Astrocyte (in vitro differentiated cells and primary cell): ENCODE data around the gene INSYN1. TPM values are rescaled to one million over a fixed set of nuclear protein-coding genes. Genes with fewer than 3 reads are reported as not detected.

ENCODE experiments used
- DNase-seq: peaks from one replicate; pipeline ENCODE4 v3.0.0-alpha.2; 2010; ENCODE audit warnings: low read depth
- FAIRE-seq: peaks from 2 replicates; lab custom pipeline; 2011; peaks lifted over from hg19 to GRCh38; lab: Jason Lieb, UNC
- H2AFZ ChIP-seq: 2 replicates; pipeline ENCODE4 v1.6.0; 2012; ENCODE audit warnings: low read depth, low read length, inconsistent platforms
- H3K27ac ChIP-seq: 2 replicates; pipeline ENCODE4 v1.5.1; 2011; ENCODE audit warnings: low read depth, low read length, inconsistent platforms
- H3K27me3 ChIP-seq: 2 replicates; pipeline ENCODE4 v1.6.0; 2011; ENCODE audit warnings: low read length, inconsistent platforms; ENCODE audit not compliant: insufficient read depth
- H3K36me3 ChIP-seq: 2 replicates; pipeline ENCODE4 v1.5.1; 2011; ENCODE audit warnings: low read length, inconsistent platforms; ENCODE audit not compliant: insufficient read depth
- H3K4me1 ChIP-seq: 2 replicates; pipeline ENCODE4 v1.5.1; 2011; ENCODE audit warnings: low read length, inconsistent platforms; ENCODE audit not compliant: insufficient read depth
- H3K4me2 ChIP-seq: 2 replicates; pipeline ENCODE4 v1.6.0; 2012; ENCODE audit warnings: low read length, inconsistent platforms
- H3K4me3 ChIP-seq: 2 replicates; pipeline ENCODE4 v1.5.1; 2011; ENCODE audit warnings: low read depth, mild to moderate bottlenecking, low read length, inconsistent platforms; ENCODE audit not compliant: insufficient read depth
- H3K79me2 ChIP-seq: 2 replicates; pipeline ENCODE4 v1.6.0; 2012; ENCODE audit warnings: mild to moderate bottlenecking, low read length, inconsistent platforms; ENCODE audit not compliant: insufficient read depth
- H3K9ac ChIP-seq: 2 replicates; pipeline ENCODE4 v1.6.0; 2012; ENCODE audit warnings: mild to moderate bottlenecking, low read length, inconsistent platforms
- H3K9me3 ChIP-seq: 2 replicates; pipeline ENCODE4 v1.5.1; 2012; ENCODE audit warnings: low read depth, mild to moderate bottlenecking, low read length, inconsistent platforms; ENCODE audit not compliant: insufficient read depth
- H4K20me1 ChIP-seq: 2 replicates; pipeline ENCODE4 v1.6.0; 2012; ENCODE audit warnings: low read length, inconsistent platforms; ENCODE audit not compliant: insufficient read depth
- H3K27ac Mint-ChIP-seq: one replicate; pipeline ENCODE4 v1.8.0; 2021; ENCODE audit warnings: mild to moderate bottlenecking, mixed read lengths; ENCODE audit not compliant: unreplicated experiment
- H3K27me3 Mint-ChIP-seq: one replicate; pipeline ENCODE4 v1.8.0; 2021; ENCODE audit warnings: low read depth, mixed read lengths; ENCODE audit not compliant: unreplicated experiment
- H3K36me3 Mint-ChIP-seq: one replicate; pipeline ENCODE4 v1.8.0; 2021; ENCODE audit warnings: low read depth, mixed read lengths; ENCODE audit not compliant: unreplicated experiment
- H3K4me1 Mint-ChIP-seq: one replicate; pipeline ENCODE4 v1.8.0; 2021; ENCODE audit warnings: low read depth, mixed read lengths; ENCODE audit not compliant: unreplicated experiment
- H3K4me3 Mint-ChIP-seq: one replicate; pipeline ENCODE4 v1.8.0; 2021; ENCODE audit warnings: mild to moderate bottlenecking, moderate library complexity, mixed read lengths; ENCODE audit not compliant: unreplicated experiment
- H3K9me3 Mint-ChIP-seq: one replicate; pipeline ENCODE4 v1.8.0; 2021; ENCODE audit warnings: mild to moderate bottlenecking, mixed read lengths; ENCODE audit not compliant: unreplicated experiment
- EZH2 ChIP-seq: IDR thresholded peaks from 2 replicates; pipeline ENCODE4 v1.6.1; 2012; ENCODE audit warnings: mild to moderate bottlenecking, low read length, inconsistent platforms; ENCODE audit not compliant: insufficient read depth
- total RNA-seq: library from RNA; stranded (reverse); gene quantifications from 2 replicates; pipeline ENCODE4 v1.2.1, GENCODE V29; 2021
- TF ChIP-seq, protein P1 (sequence below): IDR thresholded peaks from 2 replicates; pipeline ENCODE4 v1.5.1; 2011; ENCODE audit warnings: low read depth, mild to moderate bottlenecking, inconsistent platforms, low read length, moderate library complexity; ENCODE audit not compliant: insufficient read depth

The INSYN1 gene
- total RNA-seq, 1 donor from 2014 or later, result 5.2 TPM

DNA sequence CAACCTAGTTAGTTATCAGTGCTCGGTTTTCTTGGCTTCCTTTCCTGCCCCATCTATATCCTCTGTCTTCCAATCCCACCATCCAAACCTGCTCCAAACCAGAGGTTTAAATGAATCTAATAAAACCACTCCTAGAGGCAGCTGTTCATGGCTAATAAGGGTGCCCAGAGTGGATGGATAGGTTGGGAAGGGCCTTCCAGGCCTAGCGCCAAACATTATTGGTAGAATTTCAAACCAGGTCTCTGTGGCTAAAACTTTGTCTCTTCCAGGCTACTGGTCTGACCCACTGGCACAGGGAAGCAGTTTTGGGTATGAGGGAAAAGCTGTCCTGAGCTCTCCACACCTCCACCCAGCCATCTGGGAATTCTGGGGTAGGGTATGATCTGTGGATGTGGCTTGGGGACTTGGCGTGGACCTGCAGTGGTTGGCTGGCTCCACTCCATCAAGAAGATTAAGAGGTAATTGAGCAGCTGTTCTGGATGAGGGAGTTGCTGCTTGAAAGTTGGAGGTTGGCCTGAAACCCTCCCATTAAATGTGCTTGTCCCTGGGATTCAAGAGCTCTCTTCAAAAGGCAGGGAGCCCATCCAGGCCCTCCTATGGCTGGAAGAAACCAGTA is 29.3 kb upstream of the INSYN1 start:
- no peak overlapping the region for H3K4me3 ChIP-seq
- Mint-ChIP-seq H3K36me3 (no peaks in the 10 kb centered on the region), H3K9me3 (no peaks in the 10 kb centered on the region), H3K27me3 (peaks cover 55% of the 10 kb centered on the region), H3K27ac (no peak overlapping the region), H3K4me1 (peaks cover 7% of the 10 kb centered on the region), H3K4me3 (no peak overlapping the region)
- H3K4me1 ChIP-seq, result no peaks in the 10 kb centered on the region
- no peaks in the 10 kb centered on the region for H3K79me2 ChIP-seq
- H3K9me3 ChIP-seq, result no peaks in the 10 kb centered on the region
- DNase-seq (no peak), FAIRE-seq (no peak)
- H3K36me3 ChIP-seq, result no peaks in the 10 kb centered on the region
- H3K4me2 ChIP-seq, result no peak overlapping the region
- H2AFZ ChIP-seq, result no peak overlapping the region
- H3K9ac ChIP-seq, result no peak overlapping the region
- H3K27ac ChIP-seq, result no peak overlapping the region
- TF ChIP-seq EZH2, result no peak
- TF ChIP-seq, protein P1, sequence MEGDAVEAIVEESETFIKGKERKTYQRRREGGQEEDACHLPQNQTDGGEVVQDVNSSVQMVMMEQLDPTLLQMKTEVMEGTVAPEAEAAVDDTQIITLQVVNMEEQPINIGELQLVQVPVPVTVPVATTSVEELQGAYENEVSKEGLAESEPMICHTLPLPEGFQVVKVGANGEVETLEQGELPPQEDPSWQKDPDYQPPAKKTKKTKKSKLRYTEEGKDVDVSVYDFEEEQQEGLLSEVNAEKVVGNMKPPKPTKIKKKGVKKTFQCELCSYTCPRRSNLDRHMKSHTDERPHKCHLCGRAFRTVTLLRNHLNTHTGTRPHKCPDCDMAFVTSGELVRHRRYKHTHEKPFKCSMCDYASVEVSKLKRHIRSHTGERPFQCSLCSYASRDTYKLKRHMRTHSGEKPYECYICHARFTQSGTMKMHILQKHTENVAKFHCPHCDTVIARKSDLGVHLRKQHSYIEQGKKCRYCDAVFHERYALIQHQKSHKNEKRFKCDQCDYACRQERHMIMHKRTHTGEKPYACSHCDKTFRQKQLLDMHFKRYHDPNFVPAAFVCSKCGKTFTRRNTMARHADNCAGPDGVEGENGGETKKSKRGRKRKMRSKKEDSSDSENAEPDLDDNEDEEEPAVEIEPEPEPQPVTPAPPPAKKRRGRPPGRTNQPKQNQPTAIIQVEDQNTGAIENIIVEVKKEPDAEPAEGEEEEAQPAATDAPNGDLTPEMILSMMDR, result no peak
- no peaks in the 10 kb centered on the region for H3K27me3 ChIP-seq
- no peaks in the 10 kb centered on the region for H4K20me1 ChIP-seq

DNA sequence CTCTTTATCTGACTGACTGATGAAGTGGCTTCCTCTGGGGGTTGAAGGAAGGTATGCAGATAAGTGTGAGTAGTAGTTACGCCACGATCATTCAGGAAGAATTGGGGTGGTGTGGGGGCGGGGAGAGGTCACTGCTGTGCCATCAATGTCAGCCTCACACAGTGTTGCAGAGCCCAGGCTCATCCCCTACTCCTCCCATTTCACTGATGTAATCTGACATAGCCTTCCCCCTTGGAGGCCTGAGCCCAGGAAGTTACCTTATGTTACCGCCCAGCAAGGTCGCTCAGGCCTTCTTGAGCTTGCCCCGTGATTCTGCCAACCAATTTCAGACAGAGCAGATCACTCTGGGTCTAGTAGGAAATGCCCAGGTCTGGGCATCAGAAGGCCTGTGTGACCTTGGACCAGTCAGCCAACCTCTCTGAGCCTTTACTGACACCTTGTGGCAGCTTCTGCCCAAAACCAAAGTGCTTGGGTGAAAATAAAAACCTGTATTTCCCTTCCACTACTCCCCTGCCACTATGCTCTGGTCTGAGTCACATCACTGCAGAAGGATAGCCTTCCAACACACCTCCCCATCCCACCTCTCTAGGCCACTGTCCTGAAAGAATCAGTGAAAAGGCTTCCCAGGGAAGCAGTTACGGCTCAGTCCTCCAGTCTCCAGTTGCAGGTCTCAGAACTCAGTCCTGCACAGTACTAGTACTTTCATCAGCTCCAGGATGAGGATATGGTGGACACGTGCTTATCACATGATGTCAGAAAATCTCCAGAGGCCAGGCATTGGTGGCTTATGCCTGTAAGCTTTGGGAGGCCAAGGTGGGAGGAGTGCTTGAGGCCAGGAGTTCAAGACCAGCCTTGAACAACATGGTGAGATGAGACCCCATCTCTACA is 28.1 kb upstream of the INSYN1 start:
- H4K20me1 ChIP-seq, result no peaks in the 10 kb centered on the region
- no peak overlapping the region for H3K9ac ChIP-seq
- DNase-seq, result no peak
- peaks cover 53% of the 10 kb centered on the region for H3K27me3 Mint-ChIP-seq
- H3K4me3 ChIP-seq, result no peak overlapping the region
- no peak overlapping the region for H3K4me3 Mint-ChIP-seq
- no peak overlapping the region for H3K27ac Mint-ChIP-seq
- H3K79me2 ChIP-seq, result no peaks in the 10 kb centered on the region
- no peaks in the 10 kb centered on the region for H3K9me3 ChIP-seq
- H3K9me3 Mint-ChIP-seq, result no peaks in the 10 kb centered on the region
- no peaks in the 10 kb centered on the region for H3K4me1 ChIP-seq
- H3K27me3 ChIP-seq, result no peaks in the 10 kb centered on the region
- H3K27ac ChIP-seq, result no peak overlapping the region
- H2AFZ ChIP-seq, result no peak overlapping the region
- no peaks in the 10 kb centered on the region for H3K36me3 Mint-ChIP-seq
- H3K4me1 Mint-ChIP-seq, result peaks cover 7% of the 10 kb centered on the region
- TF ChIP-seq, protein P1, result peak; percentile 29
- no peak for TF ChIP-seq EZH2
- FAIRE-seq, result no peak
- no peaks in the 10 kb centered on the region for H3K36me3 ChIP-seq
- no peak overlapping the region for H3K4me2 ChIP-seq

DNA sequence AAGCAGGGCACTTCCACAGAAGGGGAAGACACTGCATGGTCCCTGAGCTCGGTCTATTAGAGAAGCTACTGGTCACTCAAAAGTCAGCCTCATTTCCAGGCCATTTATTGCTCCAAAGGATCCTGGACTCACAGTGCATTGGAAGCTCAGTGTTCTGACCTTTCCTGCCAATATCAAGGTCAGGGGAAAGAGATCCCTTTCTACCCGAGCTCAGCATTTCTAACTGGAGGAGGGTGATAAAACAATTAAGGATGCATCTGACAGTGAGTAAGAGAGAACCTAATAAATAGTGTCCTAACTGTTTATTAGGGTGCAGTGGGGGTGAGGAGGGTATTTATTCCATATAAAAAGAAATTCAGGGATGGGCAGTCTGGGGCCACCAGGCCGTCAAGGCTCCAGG is 26.8 kb upstream of the INSYN1 start:
- no peak for DNase-seq
- Mint-ChIP-seq H3K27me3 (peaks cover 54% of the 10 kb centered on the region), H3K9me3 (no peaks in the 10 kb centered on the region), H3K36me3 (no peaks in the 10 kb centered on the region), H3K4me1 (peaks cover 7% of the 10 kb centered on the region), H3K27ac (no peak overlapping the region), H3K4me3 (no peak overlapping the region)
- no peak for FAIRE-seq
- Histone ChIP-seq H3K4me3 (no peak overlapping the region), H3K36me3 (no peaks in the 10 kb centered on the region), H2AFZ (no peak overlapping the region), H3K9ac (no peak overlapping the region), H3K9me3 (no peaks in the 10 kb centered on the region), H3K27ac (no peak overlapping the region), H3K4me2 (no peak overlapping the region), H3K79me2 (no peaks in the 10 kb centered on the region), H3K4me1 (peaks cover under 1% of the 10 kb centered on the region), H3K27me3 (no peaks in the 10 kb centered on the region), H4K20me1 (no peaks in the 10 kb centered on the region)
- TF ChIP-seq EZH2, result no peak
- TF ChIP-seq, protein P1, result no peak
